Neural progenitor cell (in vitro differentiated cells): ENCODE results near the gene IFNK.

Experiments
- EZH2 ChIP-seq: fragments of 200-600 bp; sonication (generic); IDR thresholded peaks from 2 replicates; pipeline ENCODE4 v1.6.1; 2017; ENCODE audit warnings: antibody characterized with exemption, mild to moderate bottlenecking, moderate library complexity
- EZH2phosphoT487 ChIP-seq: fragments of 200-600 bp; sonication (generic); IDR thresholded peaks from 2 replicates; pipeline ENCODE4 v1.6.1; 2017; ENCODE audit warnings: antibody characterized with exemption
- TF ChIP-seq, protein P1 (sequence below): fragments of 200-600 bp; sonication (generic); IDR thresholded peaks from 2 replicates; pipeline ENCODE4 v1.5.1; 2017; ENCODE audit warnings: antibody characterized with exemption, mild to moderate bottlenecking

GRCh38 chr9:27475057-27475595 is 49.0 kb upstream of the IFNK start:
- TF ChIP-seq, protein P1, sequence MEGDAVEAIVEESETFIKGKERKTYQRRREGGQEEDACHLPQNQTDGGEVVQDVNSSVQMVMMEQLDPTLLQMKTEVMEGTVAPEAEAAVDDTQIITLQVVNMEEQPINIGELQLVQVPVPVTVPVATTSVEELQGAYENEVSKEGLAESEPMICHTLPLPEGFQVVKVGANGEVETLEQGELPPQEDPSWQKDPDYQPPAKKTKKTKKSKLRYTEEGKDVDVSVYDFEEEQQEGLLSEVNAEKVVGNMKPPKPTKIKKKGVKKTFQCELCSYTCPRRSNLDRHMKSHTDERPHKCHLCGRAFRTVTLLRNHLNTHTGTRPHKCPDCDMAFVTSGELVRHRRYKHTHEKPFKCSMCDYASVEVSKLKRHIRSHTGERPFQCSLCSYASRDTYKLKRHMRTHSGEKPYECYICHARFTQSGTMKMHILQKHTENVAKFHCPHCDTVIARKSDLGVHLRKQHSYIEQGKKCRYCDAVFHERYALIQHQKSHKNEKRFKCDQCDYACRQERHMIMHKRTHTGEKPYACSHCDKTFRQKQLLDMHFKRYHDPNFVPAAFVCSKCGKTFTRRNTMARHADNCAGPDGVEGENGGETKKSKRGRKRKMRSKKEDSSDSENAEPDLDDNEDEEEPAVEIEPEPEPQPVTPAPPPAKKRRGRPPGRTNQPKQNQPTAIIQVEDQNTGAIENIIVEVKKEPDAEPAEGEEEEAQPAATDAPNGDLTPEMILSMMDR, result no peak
- TF ChIP-seq EZH2phosphoT487 (no peak), EZH2 (no peak)
